ENCODE measurements around the gene LRRC37A2. TPM values are rescaled to one million over a fixed set of nuclear protein-coding genes. Genes with fewer than 3 reads are reported as not detected.

LRRC37A2 gene
- total RNA-seq, result 0.42 and 1.8 TPM in 2 replicates

GRCh38 chr17:46512168-46512567 is at the start of gene LRRC37A2:
TSS of gene LRRC37A2 (plus strand) at chr17:46512468. CDS start at chr17:46512713, 245 bp downstream.

GRCh38 chr17:46579083-46580075 is 67.1 kb downstream of the LRRC37A2 start, which contains the start of gene ARL17A:
TSS of gene ARL17A (minus strand) at chr17:46579691. CDS start at chr17:46576322, 3,369 bp downstream.

GRCh38 chr17:46590157-46591146 is 78.2 kb downstream of the LRRC37A2 start, which contains the start of gene NSF:
TSS of gene NSF (plus strand) at chr17:46590669. CDS start at chr17:46590776, 107 bp downstream.

Other genes with a start within 250 kb of the LRRC37A2 start
- gene LRRC37A, start 217.3 kb upstream of the LRRC37A2 start, total RNA-seq, result 0.49 and 0.93 TPM in 2 replicates
- gene ARL17B, start 150.7 kb upstream of the LRRC37A2 start, total RNA-seq, result 5.4 and 15.3 TPM in 2 replicates
- 2.5 and 2.8 TPM in 2 replicates for gene ARL17A, start 67.2 kb downstream of the LRRC37A2 start, total RNA-seq
- gene NSF, start 78.2 kb downstream of the LRRC37A2 start, total RNA-seq, result 10.9 and 16.2 TPM in 2 replicates

Data from airway epithelial cell (primary cell).